Chondrocyte (in vitro differentiated cells): Measurements from ENCODE around the gene NAT8L. TPM values are rescaled to one million over a fixed set of nuclear protein-coding genes. Genes with fewer than 3 reads are reported as not detected.

ENCODE experiments used
- DNase-seq: peaks from one replicate; pipeline ENCODE4 v3.0.0; 2021; ENCODE audit warnings: mixed read lengths, low spot score
- H3K27ac Mint-ChIP-seq: one replicate; pipeline ENCODE4 v1.8.0; 2021; ENCODE audit warnings: mild to moderate bottlenecking, moderate library complexity, mixed read lengths; ENCODE audit not compliant: unreplicated experiment
- H3K27me3 Mint-ChIP-seq: 2 replicates; pipeline ENCODE4 v1.8.0; 2021; ENCODE audit warnings: low read depth, mixed read lengths
- H3K36me3 Mint-ChIP-seq: 2 replicates; pipeline ENCODE4 v1.8.0; 2021; ENCODE audit warnings: low read depth, mixed read lengths
- H3K4me1 Mint-ChIP-seq: 2 replicates; pipeline ENCODE4 v1.8.0; 2021; ENCODE audit warnings: low read depth, mild to moderate bottlenecking, mixed read lengths
- H3K4me3 Mint-ChIP-seq: one replicate; pipeline ENCODE4 v1.8.0; 2021; ENCODE audit warnings: mild to moderate bottlenecking, moderate library complexity, mixed read lengths; ENCODE audit not compliant: unreplicated experiment
- H3K9me3 Mint-ChIP-seq: 2 replicates; pipeline ENCODE4 v1.8.0; 2021; ENCODE audit warnings: low read depth, mixed read lengths
- total RNA-seq: library from RNA; stranded (reverse); gene quantifications from 3 replicates; pipeline ENCODE4 v1.2.1, GENCODE V29; 2021
- TF ChIP-seq, protein P1 (sequence below): fragments of 200-600 bp; sonication (generic); IDR thresholded peaks from 2 replicates; pipeline ENCODE4 v1.5.0; 2021; ENCODE audit warnings: antibody characterized with exemption, mild to moderate bottlenecking, moderate library complexity

The NAT8L gene
- total RNA-seq, 1 donor from 2014 or later, result 1.6 TPM

DNA sequence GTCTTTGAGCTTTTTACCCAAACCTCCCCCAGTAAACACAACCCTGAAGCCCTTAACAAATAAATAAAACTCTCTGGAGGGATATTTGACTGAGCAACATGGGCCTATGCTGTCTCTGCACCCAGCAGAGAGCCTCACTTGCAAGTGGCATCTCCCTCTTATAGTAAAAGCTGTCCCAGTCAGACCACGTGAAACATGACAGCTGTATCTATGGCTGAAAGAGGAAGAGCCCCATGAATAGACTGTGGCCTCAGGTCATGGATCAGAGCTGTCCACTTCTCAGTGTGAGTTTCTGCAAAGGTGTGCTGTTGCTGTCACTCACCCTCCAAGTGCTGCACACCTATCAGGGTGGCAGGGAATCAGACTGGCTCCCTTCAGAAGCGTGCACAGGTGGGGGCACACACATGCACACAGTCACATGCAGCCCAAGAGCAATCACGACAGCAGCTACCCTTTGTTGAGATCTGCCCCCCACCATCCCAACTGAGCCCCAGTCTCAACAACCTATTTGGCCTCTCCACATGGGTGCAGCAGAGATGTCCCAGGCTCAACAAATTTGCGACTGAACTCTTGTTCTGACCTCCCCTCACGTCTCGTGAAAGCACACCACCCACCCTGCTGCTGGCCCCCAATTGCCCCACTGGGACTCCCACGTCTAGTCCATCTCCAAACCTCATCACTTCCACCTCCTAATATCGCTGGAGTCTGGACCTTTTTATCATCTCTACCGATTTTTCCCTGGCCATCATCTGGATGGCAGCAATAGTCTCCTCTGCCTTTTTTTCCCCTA is 45.6 kb downstream of the NAT8L start:
- no peak overlapping the region for H3K4me3 Mint-ChIP-seq

DNA sequence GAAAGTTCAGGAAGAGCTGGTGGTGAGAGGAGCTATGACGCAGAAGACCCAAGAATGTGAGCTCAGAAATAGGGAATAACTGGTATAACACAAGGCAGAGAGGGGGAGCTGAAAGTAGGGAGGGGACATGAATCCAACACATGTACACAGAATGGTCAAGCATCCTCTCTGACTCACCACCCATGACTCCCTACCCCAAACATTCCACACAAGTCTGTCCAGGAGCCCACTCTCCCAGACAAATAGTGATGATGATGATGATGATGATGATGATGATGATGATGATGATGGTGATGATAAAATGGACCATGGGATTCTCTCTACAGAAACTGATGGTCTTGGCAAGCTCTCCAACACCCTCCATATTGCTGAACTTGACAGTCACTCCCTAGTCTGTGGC is 46.4 kb downstream of the NAT8L start:
- no peak for DNase-seq
- peaks cover 17% of the 10 kb centered on the region for H3K9me3 Mint-ChIP-seq
- H3K4me3 Mint-ChIP-seq, result no peak overlapping the region
- peaks cover 14% of the 10 kb centered on the region for H3K36me3 Mint-ChIP-seq
- TF ChIP-seq, protein P1, sequence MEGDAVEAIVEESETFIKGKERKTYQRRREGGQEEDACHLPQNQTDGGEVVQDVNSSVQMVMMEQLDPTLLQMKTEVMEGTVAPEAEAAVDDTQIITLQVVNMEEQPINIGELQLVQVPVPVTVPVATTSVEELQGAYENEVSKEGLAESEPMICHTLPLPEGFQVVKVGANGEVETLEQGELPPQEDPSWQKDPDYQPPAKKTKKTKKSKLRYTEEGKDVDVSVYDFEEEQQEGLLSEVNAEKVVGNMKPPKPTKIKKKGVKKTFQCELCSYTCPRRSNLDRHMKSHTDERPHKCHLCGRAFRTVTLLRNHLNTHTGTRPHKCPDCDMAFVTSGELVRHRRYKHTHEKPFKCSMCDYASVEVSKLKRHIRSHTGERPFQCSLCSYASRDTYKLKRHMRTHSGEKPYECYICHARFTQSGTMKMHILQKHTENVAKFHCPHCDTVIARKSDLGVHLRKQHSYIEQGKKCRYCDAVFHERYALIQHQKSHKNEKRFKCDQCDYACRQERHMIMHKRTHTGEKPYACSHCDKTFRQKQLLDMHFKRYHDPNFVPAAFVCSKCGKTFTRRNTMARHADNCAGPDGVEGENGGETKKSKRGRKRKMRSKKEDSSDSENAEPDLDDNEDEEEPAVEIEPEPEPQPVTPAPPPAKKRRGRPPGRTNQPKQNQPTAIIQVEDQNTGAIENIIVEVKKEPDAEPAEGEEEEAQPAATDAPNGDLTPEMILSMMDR, result no peak
- peaks cover 3% of the 10 kb centered on the region for H3K4me1 Mint-ChIP-seq
- H3K27ac Mint-ChIP-seq, result no peak overlapping the region
- peaks cover 3% of the 10 kb centered on the region for H3K27me3 Mint-ChIP-seq

More for the DNA sequence above, 45.6 kb downstream of the NAT8L start:
- DNase-seq, result no peak
- Mint-ChIP-seq H3K27ac (no peak overlapping the region), H3K27me3 (peaks cover 1% of the 10 kb centered on the region), H3K4me1 (peaks cover 3% of the 10 kb centered on the region), H3K9me3 (peaks cover 17% of the 10 kb centered on the region), H3K36me3 (peaks cover 11% of the 10 kb centered on the region)
- TF ChIP-seq, protein P1, result no peak

DNA sequence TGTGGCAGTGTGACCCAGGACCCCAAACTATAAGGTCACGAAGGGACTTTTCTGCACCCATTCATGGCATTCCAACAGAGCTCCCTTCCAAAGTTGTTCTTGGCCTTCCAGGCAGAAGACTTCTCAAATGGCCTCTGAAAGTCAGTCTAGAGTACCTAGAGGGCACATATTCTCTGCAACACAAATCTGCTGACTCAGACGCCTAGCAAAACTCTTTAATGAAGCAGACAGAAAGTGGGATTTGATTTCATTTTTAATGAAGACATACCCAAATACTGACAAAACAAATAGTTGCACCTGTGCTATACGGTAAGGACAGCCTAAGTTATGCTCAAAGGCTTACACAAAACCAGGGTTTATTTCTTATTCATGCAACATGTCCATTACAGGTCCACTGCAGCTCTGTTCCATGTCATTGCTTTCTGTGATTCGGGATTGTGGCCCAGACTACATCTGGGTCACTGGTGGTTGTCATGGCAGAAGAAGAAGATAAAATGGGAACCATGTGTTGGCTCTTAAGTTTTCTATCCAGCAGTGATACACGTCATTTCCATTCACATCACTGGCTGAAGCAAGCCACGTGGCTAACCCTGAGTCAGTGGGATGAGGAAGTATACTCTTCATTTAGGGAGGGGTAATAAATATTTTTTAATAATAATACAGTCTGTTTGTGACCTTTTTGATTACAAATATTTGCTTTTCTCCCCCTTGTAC is 57.7 kb downstream of the NAT8L start:
- Mint-ChIP-seq H3K36me3 (peaks cover 2% of the 10 kb centered on the region), H3K4me1 (no peaks in the 10 kb centered on the region), H3K27ac (no peak overlapping the region), H3K27me3 (no peaks in the 10 kb centered on the region), H3K9me3 (peaks cover 4% of the 10 kb centered on the region), H3K4me3 (no peak overlapping the region)
- TF ChIP-seq, protein P1, result no peak
- DNase-seq, result no peak

Other genes with a start within 250 kb of the NAT8L start
- gene LETM1, start 203.2 kb upstream of the NAT8L start, total RNA-seq, result 39.6 to 45.2 TPM (median 41.3 TPM) in 3 replicates
- 46.9 to 56.5 TPM (median 53.5 TPM) in 3 replicates for gene NSD2, start 187.9 kb upstream of the NAT8L start, total RNA-seq
- 23.5 to 25.6 TPM (median 24.0 TPM) in 3 replicates for gene NELFA, start 50.4 kb upstream of the NAT8L start, total RNA-seq
- 8.6 to 12.5 TPM (median 10.0 TPM) in 3 replicates for gene HAUS3, start 182.8 kb downstream of the NAT8L start, total RNA-seq
- gene POLN, start 182.8 kb downstream of the NAT8L start, total RNA-seq, result 3.8 to 9.1 TPM (median 5.5 TPM) in 3 replicates
- gene MXD4, start 202.8 kb downstream of the NAT8L start, total RNA-seq, result 80.3 to 114 TPM (median 82.7 TPM) in 3 replicates